Right lobe of liver (tissue), 6 donors: ENCODE measurements around the gene PRDX6. TPM values are rescaled to one million over a fixed set of nuclear protein-coding genes. Genes with fewer than 3 reads are reported as not detected.
"Not testable (repeated sequence)": the region's sequence is repeated elsewhere in the genome, so short reads cannot be mapped to it uniquely, and the experiment has no call there.

Experiments
- ATAC-seq, 4 donors: fragments of 200-7000 bp; cut with Tn5 transposase; one replicate each; pipeline ENCODE4 v1.9.1; 2020; ENCODE audit warnings: mild to moderate bottlenecking in 4 of 4, moderate library complexity in 4 of 4
- DNase-seq, 3 donors: peaks; one replicate each; pipeline ENCODE4 v3.0.0-alpha.2; 2020
- H3K27ac ChIP-seq, 3 donors: fragments of 200-600 bp; one replicate each; pipeline ENCODE4 v1.8.0; 2022
- H3K27me3 ChIP-seq, 2 donors: fragments of 200-600 bp; one replicate each; pipeline ENCODE4 v1.8.0; 2022
- H3K36me3 ChIP-seq, 4 donors: fragments of 200-600 bp; sonication (generic) in 1 of 4; one replicate each; pipeline versions ENCODE4 v1.5.1 to v1.8.0; 2017 to 2022; ENCODE audit warnings: control low read depth in 1 of 4
- H3K4me1 ChIP-seq, 4 donors: fragments of 200-600 bp; sonication (generic) in 1 of 4; one replicate each; pipeline versions ENCODE4 v1.5.1 to v1.8.0; 2017 to 2022; ENCODE audit warnings: control low read depth in 1 of 4
- H3K4me3 ChIP-seq, 3 donors: fragments of 200-600 bp; one replicate each; pipeline ENCODE4 v1.8.0; 2022
- H3K9me3 ChIP-seq, 4 donors: fragments of 200-600 bp; sonication (generic) in 1 of 4; one replicate each; pipeline versions ENCODE4 v1.5.1 to v1.8.0; 2017 to 2022; ENCODE audit warnings: control low read depth in 1 of 4
- CTCF ChIP-seq, 4 donors: fragments of 200-600 bp in 3 of 4; fragments of 450-650 bp in 1 of 4; IDR thresholded peaks; one replicate each; pipeline versions ENCODE4 v1.5.1 to v1.8.0; 2016 to 2022; ENCODE audit warnings: antibody characterized with exemption in 4 of 4, mild to moderate bottlenecking in 2 of 4
- POLR2A ChIP-seq: fragments of 450-650 bp; IDR thresholded peaks from one replicate; pipeline ENCODE4 v1.6.1; 2017; ENCODE audit warnings: antibody characterized with exemption, mild to moderate bottlenecking
- WGBS: methylation state at CpG from one replicate; pipeline ENCODE4 v1.1.6; 2018; ENCODE audit warnings: low coverage, low lambda C conversion rate; ENCODE audit not compliant: insufficient coverage; ENCODE audit errors: missing lambda C conversion rate; 5-methylcytosine and 5-hydroxymethylcytosine counted together
- intact Hi-C, 2 donors: fragments of 100-400 bp; cut with DNase I; formaldehyde crosslinking; loops; one replicate each; pipeline versions ENCODE4 v1.11.2 to v1.14.1; 2022
- total RNA-seq, 6 experiments: library from RNA; depleted of rRNA in 2 of 6; stranded (reverse); fragments of >200 nt in 2 of 6; fragmentation: NEBNext Ultra II Directional in 3 of 6; extraction: Animal tissue kit (Norgen Biotek cat#: 25700) in 3 of 6; gene quantifications; one replicate each; pipeline versions ENCODE4 v1.1.0 to v1.2.4, GENCODE V29; 2016 to 2023
- donor health status: DM: no; HTN: yes; CAD: no.
- donor health status: DM: no; HTN: no; CAD: no.
- donor health status: DM: no; HTN: no; CAD: no.
- donor health status: DM: no; HTN: yes; CAD: no.
- donor health status: DM: no; HTN: yes; CAD: no.

Gene PRDX6
- total RNA-seq, 6 experiments from 2014 or later = 213 to 552 (median 407) TPM

GRCh38 chr1:173473599-173474011 lies 3.5 kb upstream of the PRDX6 start:
- ATAC-seq (no peak), DNase-seq (no peak)
- intact Hi-C loops = no loop called here
- Histone ChIP-seq H3K4me3 (no peak overlapping the region), H3K36me3 (no peaks in the 10 kb centered on the region), H3K4me1 (peaks cover 0 to 34% (median 13%) of the 10 kb centered on the region in 4 donors), H3K27ac (peak overlapping the region; percentile 59 to 92 (median 82)), H3K9me3 (no peaks in the 10 kb centered on the region), H3K27me3 (no peaks in the 10 kb centered on the region)
- TF ChIP-seq CTCF (IDR thresholded peaks at IDR 0.05) = no peak
- TF ChIP-seq POLR2A = no peak
- WGBS = 34% methylated on average over 2 of the region's 2 CpGs

GRCh38 chr1:173474097-173474779 lies 2.9 kb upstream of the PRDX6 start:
- Histone ChIP-seq H3K27me3 (no peaks in the 10 kb centered on the region), H3K9me3 (no peaks in the 10 kb centered on the region), H3K27ac (peak overlapping the region; percentile 59 to 92 (median 82)), H3K4me1 (peaks cover 0 to 39% (median 13%) of the 10 kb centered on the region in 4 donors), H3K36me3 (no peaks in the 10 kb centered on the region), H3K4me3 (no peak overlapping the region)
- DNase-seq (no peak), ATAC-seq (no peak)
- 30% methylated on average over 2 of the region's 5 CpGs for WGBS
- intact Hi-C loops = no loop called here
- no peak for TF ChIP-seq POLR2A
- TF ChIP-seq CTCF (IDR thresholded peaks at IDR 0.05) = no peak

- H3K9me3 ChIP-seq, ATAC-seq, DNase-seq, H3K36me3 ChIP-seq, H3K4me3 ChIP-seq, intact Hi-C loops, H3K27me3 ChIP-seq: not testable (repeated sequence)
- H3K4me1 ChIP-seq = peaks cover 0 to 46% (median 17%) of the 10 kb centered on the region in 4 donors
- 40% methylated on average over 17 of the region's 17 CpGs for WGBS
- peak overlapping the region; percentile 56 to 92 (median 82) for H3K27ac ChIP-seq
Observed at GRCh38 chr1:173474780-173475421, 2.2 kb upstream of the PRDX6 start.

GRCh38 chr1:173475564-173476196 lies 1.5 kb upstream of the PRDX6 start:
- Histone ChIP-seq H3K9me3 (no peaks in the 10 kb centered on the region), H3K4me1 (peaks cover 3 to 54% (median 21%) of the 10 kb centered on the region in 4 donors), H3K27ac (peak overlapping the region; percentile 82 to 93 (median 92)), H3K27me3 (no peaks in the 10 kb centered on the region), H3K36me3 (peaks cover 0 to 3% (median 0%) of the 10 kb centered on the region in 4 donors), H3K4me3 (peak overlapping the region; percentile 69 to 75 (median 72))
- intact Hi-C loops = no loop called here
- TF ChIP-seq CTCF (IDR thresholded peaks at IDR 0.05) (no peak), POLR2A (peak; percentile 53)
- no peak for DNase-seq
- ATAC-seq = peak in 1 of 4 donors; percentile 39
- WGBS = 21% methylated on average over 5 of the region's 5 CpGs
